Smooth muscle cell (in vitro differentiated cells): Measurements from ENCODE around the gene MALT1. TPM values are rescaled to one million over a fixed set of nuclear protein-coding genes. Genes with fewer than 3 reads are reported as not detected.

Experiments used
- DNase-seq: peaks from one replicate; lab custom pipeline; 2025; ENCODE audit not compliant: unreplicated experiment; lab: John Stamatoyannopoulos, UW
- H2AFZ ChIP-seq: fragments of 200-600 bp; sonication (generic); 2 replicates; pipeline ENCODE4 v1.6.0; 2016; ENCODE audit warnings: antibody characterized with exemption, low read depth, mild to moderate bottlenecking
- H3F3A ChIP-seq: fragments of 200-600 bp; sonication (generic); 2 replicates; pipeline ENCODE4 v1.6.0; 2017; ENCODE audit warnings: antibody characterized with exemption, low read depth
- H3K27ac ChIP-seq: fragments of 200-600 bp; sonication (generic); 2 replicates; pipeline ENCODE4 v1.5.1; 2016; ENCODE audit warnings: low read depth, mild to moderate bottlenecking
- H3K27me3 ChIP-seq: fragments of 200-600 bp; sonication (generic); 2 replicates; pipeline ENCODE4 v1.6.1; 2016; ENCODE audit warnings: low read depth, mild to moderate bottlenecking
- H3K36me3 ChIP-seq: fragments of 200-600 bp; sonication (generic); 2 replicates; pipeline ENCODE4 v1.5.1; 2016; ENCODE audit warnings: low read depth
- H3K4me1 ChIP-seq: fragments of 200-600 bp; sonication (generic); 2 replicates; pipeline ENCODE4 v1.5.1; 2016; ENCODE audit warnings: low read depth
- H3K4me2 ChIP-seq: fragments of 200-600 bp; sonication (generic); 2 replicates; pipeline ENCODE4 v1.6.0; 2016; ENCODE audit warnings: mild to moderate bottlenecking
- H3K4me3 ChIP-seq: fragments of 200-600 bp; sonication (generic); 2 replicates; pipeline ENCODE4 v1.5.1; 2016; ENCODE audit warnings: mild to moderate bottlenecking
- H3K79me2 ChIP-seq: fragments of 200-600 bp; sonication (generic); 2 replicates; pipeline ENCODE4 v1.6.0; 2016; ENCODE audit warnings: low read depth, mild to moderate bottlenecking
- H3K9ac ChIP-seq: fragments of 200-600 bp; sonication (generic); 2 replicates; pipeline ENCODE4 v1.6.0; 2016; ENCODE audit warnings: low read depth
- H3K9me3 ChIP-seq: fragments of 200-600 bp; sonication (generic); replicated peaks from 2 replicates; pipeline ENCODE4 v1.5.1; 2016; ENCODE audit warnings: low read depth
- H4K20me1 ChIP-seq: fragments of 200-600 bp; sonication (generic); 2 replicates; pipeline ENCODE4 v1.6.0; 2016; ENCODE audit warnings: low read depth
- CTCF ChIP-seq: fragments of 200-600 bp; sonication (generic); IDR thresholded peaks from 2 replicates; pipeline ENCODE4 v1.5.1; 2017; ENCODE audit warnings: borderline replicate concordance, mild to moderate bottlenecking, antibody characterized with exemption; ENCODE audit not compliant: insufficient read depth, poor library complexity, severe bottlenecking
- WGBS: methylation state at CpG from one replicate; pipeline ENCODE4 v1.1.7; 2016; ENCODE audit warnings: low lambda C conversion rate; 5-methylcytosine and 5-hydroxymethylcytosine counted together
- polyA plus RNA-seq: library from polyadenylated mRNA; unstranded; fragments of >200 nt; fragmentation: Nextera tagmentation; extraction: Ambion mirVana; gene quantifications from 2 replicates; pipeline ENCODE4 v1.2.1, GENCODE V29; 2016
- total RNA-seq: library from RNA; depleted of rRNA; stranded (reverse); fragments of >200 nt; gene quantifications from 2 replicates; pipeline ENCODE4 v1.2.3, GENCODE V29; 2014

Gene MALT1
- total and polyA plus RNA-seq, 2 experiments from 2014 or later = 12.4 to 42.2 TPM

- no peak for DNase-seq
- Histone ChIP-seq H3K4me2 (no peak overlapping the region), H3K4me1 (no peaks in the 10 kb centered on the region), H2AFZ (no peak overlapping the region), H3K36me3 (peaks cover 6% of the 10 kb centered on the region), H3K9me3 (no peaks in the 10 kb centered on the region), H3K4me3 (no peak overlapping the region), H3K27ac (no peak overlapping the region), H3F3A (no peaks in the 10 kb centered on the region), H3K9ac (no peak overlapping the region), H3K79me2 (no peaks in the 10 kb centered on the region), H3K27me3 (no peaks in the 10 kb centered on the region), H4K20me1 (peaks cover 4% of the 10 kb centered on the region)
- WGBS = 97% methylated on average over 9 of the region's 9 CpGs
- no peak for TF ChIP-seq CTCF
Observed at GRCh38 chr18:58721566-58722239, 50.4 kb downstream of the MALT1 start.

- no peak overlapping the region for H2AFZ ChIP-seq
- 85% methylated on average over 3 of the region's 3 CpGs for WGBS
- no peaks in the 10 kb centered on the region for H3K4me1 ChIP-seq
- no peak overlapping the region for H3K4me3 ChIP-seq
- no peak for TF ChIP-seq CTCF
- no peaks in the 10 kb centered on the region for H3K79me2 ChIP-seq
- peaks cover 6% of the 10 kb centered on the region for H3K36me3 ChIP-seq
- H3K9me3 ChIP-seq = no peaks in the 10 kb centered on the region
- H3K9ac ChIP-seq = no peak overlapping the region
- no peak overlapping the region for H3K27ac ChIP-seq
- H3K4me2 ChIP-seq = no peak overlapping the region
- no peaks in the 10 kb centered on the region for H3K27me3 ChIP-seq
- DNase-seq = no peak
- peaks cover 4% of the 10 kb centered on the region for H4K20me1 ChIP-seq
- H3F3A ChIP-seq = no peaks in the 10 kb centered on the region
Observed at GRCh38 chr18:58723810-58724602, 52.7 kb downstream of the MALT1 start.

- TF ChIP-seq CTCF = no peak
- H3K4me2 ChIP-seq = peak overlapping the region; percentile 9
Observed at GRCh38 chr18:58726671-58727070, 55.4 kb downstream of the MALT1 start.

More at GRCh38 chr18:58726671-58727070, 55.4 kb downstream of the MALT1 start:
- Histone ChIP-seq H3K4me1 (no peaks in the 10 kb centered on the region), H3K27ac (no peak overlapping the region), H4K20me1 (no peaks in the 10 kb centered on the region), H3K79me2 (no peaks in the 10 kb centered on the region), H3F3A (no peaks in the 10 kb centered on the region), H2AFZ (no peak overlapping the region), H3K4me3 (no peak overlapping the region), H3K9ac (no peak overlapping the region), H3K27me3 (no peaks in the 10 kb centered on the region), H3K36me3 (no peaks in the 10 kb centered on the region), H3K9me3 (no peaks in the 10 kb centered on the region)
- no peak for DNase-seq
- 77% methylated on average over 6 of the region's 6 CpGs for WGBS
